ENCODE data around the gene SAMSN1.

SAMSN1 gene

DNA sequence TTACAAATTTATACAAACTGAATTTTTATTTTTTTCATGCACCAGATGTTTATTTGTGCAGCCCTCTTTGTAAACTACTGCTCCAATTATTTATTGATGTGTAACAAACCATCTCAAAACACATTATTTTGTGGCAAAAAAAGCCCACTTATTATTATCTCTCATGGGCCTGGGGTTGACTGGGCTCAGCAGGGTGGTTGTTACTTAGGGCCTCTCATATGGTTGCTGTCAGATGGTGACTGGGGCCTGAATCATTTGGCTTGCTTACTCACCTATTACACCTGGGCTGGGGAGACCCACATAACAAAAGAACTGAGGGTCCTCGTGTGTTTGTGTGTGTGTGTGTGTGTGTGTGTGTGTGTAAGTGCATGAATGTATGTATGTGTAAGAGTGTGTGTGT is 110.7 kb downstream of the SAMSN1 start:
- TF ChIP-seq, protein P1, sequence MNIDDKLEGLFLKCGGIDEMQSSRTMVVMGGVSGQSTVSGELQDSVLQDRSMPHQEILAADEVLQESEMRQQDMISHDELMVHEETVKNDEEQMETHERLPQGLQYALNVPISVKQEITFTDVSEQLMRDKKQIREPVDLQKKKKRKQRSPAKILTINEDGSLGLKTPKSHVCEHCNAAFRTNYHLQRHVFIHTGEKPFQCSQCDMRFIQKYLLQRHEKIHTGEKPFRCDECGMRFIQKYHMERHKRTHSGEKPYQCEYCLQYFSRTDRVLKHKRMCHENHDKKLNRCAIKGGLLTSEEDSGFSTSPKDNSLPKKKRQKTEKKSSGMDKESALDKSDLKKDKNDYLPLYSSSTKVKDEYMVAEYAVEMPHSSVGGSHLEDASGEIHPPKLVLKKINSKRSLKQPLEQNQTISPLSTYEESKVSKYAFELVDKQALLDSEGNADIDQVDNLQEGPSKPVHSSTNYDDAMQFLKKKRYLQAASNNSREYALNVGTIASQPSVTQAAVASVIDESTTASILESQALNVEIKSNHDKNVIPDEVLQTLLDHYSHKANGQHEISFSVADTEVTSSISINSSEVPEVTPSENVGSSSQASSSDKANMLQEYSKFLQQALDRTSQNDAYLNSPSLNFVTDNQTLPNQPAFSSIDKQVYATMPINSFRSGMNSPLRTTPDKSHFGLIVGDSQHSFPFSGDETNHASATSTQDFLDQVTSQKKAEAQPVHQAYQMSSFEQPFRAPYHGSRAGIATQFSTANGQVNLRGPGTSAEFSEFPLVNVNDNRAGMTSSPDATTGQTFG (tag by site-specific recombination; IDR thresholded peaks at IDR 0.05; ENCODE audit: borderline replicate concordance): no peak
- TF ChIP-seq ZSCAN16 (tag by site-specific recombination; IDR thresholded peaks at IDR 0.05): no peak
- TF ChIP-seq RBAK (tag by site-specific recombination; IDR thresholded peaks at IDR 0.05): no peak
- TF ChIP-seq, protein P2, sequence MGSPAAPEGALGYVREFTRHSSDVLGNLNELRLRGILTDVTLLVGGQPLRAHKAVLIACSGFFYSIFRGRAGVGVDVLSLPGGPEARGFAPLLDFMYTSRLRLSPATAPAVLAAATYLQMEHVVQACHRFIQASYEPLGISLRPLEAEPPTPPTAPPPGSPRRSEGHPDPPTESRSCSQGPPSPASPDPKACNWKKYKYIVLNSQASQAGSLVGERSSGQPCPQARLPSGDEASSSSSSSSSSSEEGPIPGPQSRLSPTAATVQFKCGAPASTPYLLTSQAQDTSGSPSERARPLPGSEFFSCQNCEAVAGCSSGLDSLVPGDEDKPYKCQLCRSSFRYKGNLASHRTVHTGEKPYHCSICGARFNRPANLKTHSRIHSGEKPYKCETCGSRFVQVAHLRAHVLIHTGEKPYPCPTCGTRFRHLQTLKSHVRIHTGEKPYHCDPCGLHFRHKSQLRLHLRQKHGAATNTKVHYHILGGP (tag by site-specific recombination; IDR thresholded peaks at IDR 0.05): no peak
- TF ChIP-seq ZNF202 (tag by site-specific recombination; IDR thresholded peaks at IDR 0.05; ENCODE audit: borderline replicate concordance): no peak
- TF ChIP-seq OSR2 (tag by site-specific recombination; IDR thresholded peaks at IDR 0.05): no peak
- TF ChIP-seq, protein P3, sequence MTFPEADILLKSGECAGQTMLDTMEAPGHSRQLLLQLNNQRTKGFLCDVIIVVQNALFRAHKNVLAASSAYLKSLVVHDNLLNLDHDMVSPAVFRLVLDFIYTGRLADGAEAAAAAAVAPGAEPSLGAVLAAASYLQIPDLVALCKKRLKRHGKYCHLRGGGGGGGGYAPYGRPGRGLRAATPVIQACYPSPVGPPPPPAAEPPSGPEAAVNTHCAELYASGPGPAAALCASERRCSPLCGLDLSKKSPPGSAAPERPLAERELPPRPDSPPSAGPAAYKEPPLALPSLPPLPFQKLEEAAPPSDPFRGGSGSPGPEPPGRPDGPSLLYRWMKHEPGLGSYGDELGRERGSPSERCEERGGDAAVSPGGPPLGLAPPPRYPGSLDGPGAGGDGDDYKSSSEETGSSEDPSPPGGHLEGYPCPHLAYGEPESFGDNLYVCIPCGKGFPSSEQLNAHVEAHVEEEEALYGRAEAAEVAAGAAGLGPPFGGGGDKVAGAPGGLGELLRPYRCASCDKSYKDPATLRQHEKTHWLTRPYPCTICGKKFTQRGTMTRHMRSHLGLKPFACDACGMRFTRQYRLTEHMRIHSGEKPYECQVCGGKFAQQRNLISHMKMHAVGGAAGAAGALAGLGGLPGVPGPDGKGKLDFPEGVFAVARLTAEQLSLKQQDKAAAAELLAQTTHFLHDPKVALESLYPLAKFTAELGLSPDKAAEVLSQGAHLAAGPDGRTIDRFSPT (tag by site-specific recombination; IDR thresholded peaks at IDR 0.05): no peak
- TF ChIP-seq PRDM2 (tag by site-specific recombination; IDR thresholded peaks at IDR 0.05; ENCODE audit: borderline replicate concordance): no peak
- Histone ChIP-seq H3K9me3 (ENCODE audit: control insufficient read depth, insufficient read depth, low read depth, low read length) (no peaks in the 10 kb centered on the region), H3K36me3 (ENCODE audit: control insufficient read depth in 2 of 2, insufficient read depth in 1 of 2, low read length in 2 of 2) (no peaks in the 10 kb centered on the region), H3K27ac (ENCODE audit: extremely low read depth, low read depth, low read length) (no peak overlapping the region), H3K4me1 (ENCODE audit: control insufficient read depth, insufficient read depth, low read length) (no peaks in the 10 kb centered on the region), H3K4me3 (ENCODE audit: low read depth, low read length) (no peak overlapping the region)
- CTCF ChIA-PET: no interaction called here
- POLR2A ChIA-PET: no interaction called here
